Activated T-helper 17 cell treated with anti-CD3 and anti-CD28 coated beads, Interleukin-2, amount 50 U/mL, for 72 hours (primary cell): ENCODE data around the gene SNRNP40. TPM values are rescaled to one million over a fixed set of nuclear protein-coding genes. Genes with fewer than 3 reads are reported as not detected.

ENCODE experiments used
- total RNA-seq, 2 donors: library from RNA; stranded (reverse); gene quantifications; one replicate each; pipeline ENCODE4 v1.2.3, GENCODE V29; 2022

Gene SNRNP40
- total RNA-seq, 2 donors from 2014 or later = 62.2 to 115 TPM

Other genes with a start within 250 kb of the SNRNP40 start
- 100 to 1,000 TPM; 109 to 114 TPM for gene PUM1, start 231.1 kb downstream of the SNRNP40 start, total RNA-seq
- not detected for gene NKAIN1, start 56.9 kb downstream of the SNRNP40 start, total RNA-seq
- 10 to 100 TPM; 17.3 to 27.2 TPM for gene ZCCHC17, start 244 bp upstream of the SNRNP40 start, total RNA-seq
- gene FABP3, start 76.3 kb upstream of the SNRNP40 start, total RNA-seq = not detected
- gene SERINC2, start 116.4 kb upstream of the SNRNP40 start, total RNA-seq = under 1 TPM in 1 of 2 donors, not detected in 1; 0.13 TPM